HG03025 (cell line): Measurements from ENCODE around the gene OTUD5.

ENCODE experiments used
- ATAC-seq: cut with Tn5 transposase; IDR thresholded peaks from one replicate; pipeline ENCODE4 v1.9.1; 2021; ENCODE audit warnings: mild to moderate bottlenecking, moderate library complexity; ENCODE audit not compliant: unreplicated experiment, low FRiP score

The OTUD5 gene

DNA sequence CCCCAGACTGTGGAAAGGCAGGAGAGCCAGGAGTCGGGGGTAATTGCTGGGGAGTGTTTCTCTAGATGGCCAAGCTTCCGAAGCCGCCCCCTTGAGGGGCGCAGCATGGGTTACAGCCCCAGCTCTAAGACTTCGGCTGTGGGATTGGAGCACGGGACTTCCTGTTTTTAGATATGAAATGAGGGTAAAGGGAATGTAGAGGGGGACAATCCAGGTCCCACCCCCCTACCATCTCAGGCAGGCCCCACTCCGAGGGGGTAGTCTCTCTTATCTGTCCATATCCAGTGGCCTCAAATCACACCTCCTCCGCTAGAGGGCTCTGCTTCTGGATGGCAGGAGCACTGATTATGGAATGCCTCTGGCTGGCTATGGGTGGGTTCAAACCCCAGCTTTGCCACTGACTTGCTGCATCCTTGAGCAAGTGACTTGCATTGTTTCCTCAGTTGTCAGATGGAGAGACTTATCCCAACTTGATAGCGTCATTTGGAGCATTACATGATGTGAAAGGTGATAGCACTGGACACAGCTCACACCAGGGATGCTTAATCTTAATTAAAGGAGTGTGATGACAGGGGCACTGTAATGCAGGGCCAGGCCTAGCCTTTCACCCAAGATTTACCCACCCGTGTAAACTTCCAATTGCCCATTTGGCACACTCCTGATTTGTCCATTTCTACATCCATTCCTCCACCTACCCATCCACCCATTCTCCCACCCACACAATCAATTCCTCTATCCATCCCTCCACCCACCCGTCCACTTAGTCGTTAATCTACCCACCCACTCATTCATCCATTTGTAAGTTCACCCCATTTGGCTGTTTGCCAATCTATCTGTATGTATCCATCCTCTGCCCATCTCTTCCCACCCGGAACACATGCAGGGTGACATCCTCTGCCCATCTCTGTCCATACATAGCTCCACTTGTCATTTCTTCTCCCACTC is 15.1 kb upstream of the OTUD5 start:
- no peak for ATAC-seq

DNA sequence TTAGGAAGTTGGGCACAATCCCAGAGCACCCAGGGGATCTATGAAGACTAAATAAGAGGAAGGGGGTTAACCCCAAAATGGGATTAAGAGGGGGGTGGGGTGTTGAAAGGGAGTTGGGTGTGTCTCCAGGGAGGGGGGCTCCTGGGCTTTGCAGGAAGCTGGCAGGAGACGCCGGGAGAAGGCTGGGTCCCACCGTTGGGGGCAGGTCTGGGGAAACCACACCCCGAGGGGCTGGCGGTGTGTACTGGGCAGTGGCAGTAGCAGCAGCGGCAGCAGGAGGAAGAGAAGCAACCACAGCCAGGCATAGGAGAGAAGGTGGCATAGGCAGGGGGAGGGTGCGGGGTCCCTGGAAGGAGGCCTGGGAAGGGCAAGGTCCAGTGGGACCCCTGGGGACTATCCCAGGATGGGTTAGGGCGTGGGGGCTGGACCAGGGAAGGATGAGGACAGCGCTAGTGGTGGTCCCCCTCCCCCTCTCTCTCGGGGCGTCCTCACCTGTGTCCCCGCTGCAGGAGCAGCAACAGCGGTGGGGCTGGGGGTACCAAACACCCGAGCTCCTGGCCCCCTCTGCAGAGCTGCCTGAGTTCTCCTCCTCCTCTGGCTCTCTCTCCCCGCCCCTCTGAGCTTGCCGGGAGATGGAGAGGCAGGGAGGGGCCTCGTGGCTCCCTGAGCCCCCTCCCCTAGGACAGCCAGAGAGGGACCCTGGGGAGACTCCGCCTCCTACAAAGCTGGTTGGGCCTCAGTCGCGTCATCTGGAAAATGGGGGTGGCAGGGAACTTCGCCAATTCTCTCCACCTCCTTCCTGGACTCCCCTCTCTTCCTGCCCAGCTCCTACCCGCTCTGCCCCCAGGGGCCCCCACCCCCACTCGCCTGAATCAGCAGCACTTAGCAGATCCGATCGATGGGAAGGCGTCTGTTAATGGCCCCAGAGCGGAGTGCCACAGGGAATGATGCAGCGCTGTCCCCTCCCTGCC is 14.1 kb upstream of the OTUD5 start, which contains the start of gene KCND1:
KCND1 (minus strand) TSS at position 596 of the 971 bp plus-strand sequence. CDS start 1,573 bp downstream, outside the sequence.
- no peak for ATAC-seq

DNA sequence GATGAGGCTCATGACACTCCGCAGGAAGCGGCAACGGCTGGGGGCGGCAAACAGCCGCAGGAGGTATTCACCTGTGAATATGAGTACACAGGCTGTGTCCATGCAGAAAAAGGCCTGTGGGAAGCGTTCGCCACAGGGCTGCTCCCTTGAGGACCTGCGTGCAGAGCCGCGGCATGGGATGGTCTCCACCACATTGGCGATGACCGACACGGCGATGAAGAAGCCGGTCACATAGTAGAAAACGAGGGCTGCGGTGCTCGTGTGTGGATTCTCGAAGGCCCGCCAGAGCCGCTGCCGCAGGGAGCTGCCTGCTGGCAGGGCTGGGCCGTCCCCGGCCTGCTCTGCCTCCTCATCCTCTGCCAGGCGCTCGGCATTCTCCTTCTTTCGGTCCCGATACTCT is 12.1 kb upstream of the OTUD5 start:
- ATAC-seq: no peak

DNA sequence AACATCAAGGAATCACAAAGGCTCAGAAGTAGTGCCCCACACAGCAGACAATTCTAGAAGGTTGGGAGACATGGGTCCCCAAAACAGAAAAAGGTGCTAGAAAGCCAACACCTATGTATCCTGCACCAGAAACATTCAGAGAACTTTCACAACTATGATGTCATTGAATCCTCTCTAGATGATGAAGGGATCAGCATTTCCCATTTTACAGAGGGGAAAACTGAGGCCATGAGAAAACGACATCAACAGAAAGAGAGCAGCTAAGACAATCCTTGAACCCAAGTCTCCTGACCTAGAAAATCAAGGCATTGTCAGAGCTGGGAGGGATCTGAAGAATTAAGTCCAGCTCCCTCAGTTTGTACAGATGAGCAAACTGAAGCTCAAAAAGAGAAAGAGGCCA is 11.0 kb upstream of the OTUD5 start:
- ATAC-seq: no peak

DNA sequence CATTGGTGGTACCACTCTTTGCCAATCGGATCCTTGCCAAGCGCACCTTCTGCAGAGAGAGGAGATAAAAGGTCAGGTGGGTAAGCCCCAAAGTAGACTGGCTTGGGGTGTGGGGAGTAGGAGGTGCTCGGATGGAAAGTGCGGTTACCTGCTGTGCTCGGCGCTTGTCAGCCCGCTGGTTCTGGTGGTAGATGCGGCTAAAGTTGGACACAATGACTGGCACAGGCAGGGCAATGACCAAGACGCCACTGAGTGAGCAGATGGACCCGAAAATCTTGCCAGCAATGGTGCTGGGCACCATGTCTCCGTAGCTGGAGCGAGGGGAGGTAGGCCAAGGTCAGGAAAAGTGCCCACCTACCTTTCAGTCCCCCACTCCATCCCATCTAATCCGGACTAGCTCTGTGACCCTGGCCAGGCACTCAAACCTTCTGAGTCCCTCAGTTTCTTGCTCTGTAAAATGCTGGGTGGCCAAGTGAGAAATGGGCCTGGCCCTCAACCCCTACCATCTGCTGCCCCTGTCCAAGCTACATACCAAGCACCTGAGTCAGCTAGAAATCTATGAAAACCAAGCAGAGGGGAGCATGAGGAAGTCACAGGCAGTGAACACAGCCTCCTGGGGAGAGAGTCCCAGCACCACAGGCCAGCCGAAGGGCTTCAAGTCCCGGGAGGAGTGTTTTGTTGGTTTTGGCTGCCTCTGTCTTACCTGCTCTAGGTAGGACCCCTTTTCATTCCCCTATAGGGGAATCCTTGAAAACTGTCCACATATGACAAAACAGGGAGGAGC is 9.6 kb upstream of the OTUD5 start:
- no peak for ATAC-seq

DNA sequence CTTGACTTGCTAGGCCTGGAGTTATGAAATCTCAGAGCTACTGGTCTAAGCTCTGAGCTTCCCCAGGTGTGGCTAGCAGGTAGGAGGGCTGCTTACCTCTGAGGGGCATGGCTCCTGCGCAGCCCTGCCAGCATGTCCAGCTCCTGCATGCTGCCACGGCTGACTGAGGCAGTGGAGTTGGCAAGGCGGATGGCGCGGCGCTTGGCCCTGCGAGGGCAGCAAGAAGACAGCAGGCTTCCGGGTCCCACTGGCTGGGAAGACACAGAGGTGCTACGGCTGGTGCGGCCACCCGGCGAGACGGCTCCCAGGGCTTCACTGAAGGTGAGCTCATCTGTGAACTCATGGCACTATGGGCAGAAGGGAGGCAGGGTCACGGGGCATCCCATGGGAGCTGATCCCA is 8.6 kb upstream of the OTUD5 start:
- no peak for ATAC-seq

DNA sequence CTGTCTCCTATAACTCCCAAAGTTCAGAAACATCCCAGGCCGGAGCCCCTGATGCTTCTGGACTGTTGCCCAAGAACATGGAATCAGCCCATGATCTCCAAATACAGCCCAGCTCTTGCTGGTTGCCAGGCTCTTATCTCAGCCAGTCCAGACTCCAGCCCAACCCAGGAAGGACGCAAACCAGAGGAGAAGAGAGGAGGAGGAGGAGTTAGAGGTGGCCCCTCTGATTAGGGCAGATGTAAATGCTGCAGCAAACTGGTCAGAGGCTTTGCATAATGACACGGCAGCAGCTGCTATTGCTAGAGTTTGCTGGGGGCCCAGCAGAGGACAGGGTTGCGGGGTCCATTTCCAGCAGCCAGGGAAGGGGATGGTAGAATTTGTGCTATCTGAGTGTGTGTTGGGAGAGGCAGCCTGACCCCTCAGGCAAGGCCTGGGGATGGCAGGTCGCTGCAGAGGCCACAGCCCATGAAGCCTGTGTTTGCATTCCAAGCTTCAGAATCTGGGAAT is 4.2 kb upstream of the OTUD5 start:
- ATAC-seq: no peak

DNA sequence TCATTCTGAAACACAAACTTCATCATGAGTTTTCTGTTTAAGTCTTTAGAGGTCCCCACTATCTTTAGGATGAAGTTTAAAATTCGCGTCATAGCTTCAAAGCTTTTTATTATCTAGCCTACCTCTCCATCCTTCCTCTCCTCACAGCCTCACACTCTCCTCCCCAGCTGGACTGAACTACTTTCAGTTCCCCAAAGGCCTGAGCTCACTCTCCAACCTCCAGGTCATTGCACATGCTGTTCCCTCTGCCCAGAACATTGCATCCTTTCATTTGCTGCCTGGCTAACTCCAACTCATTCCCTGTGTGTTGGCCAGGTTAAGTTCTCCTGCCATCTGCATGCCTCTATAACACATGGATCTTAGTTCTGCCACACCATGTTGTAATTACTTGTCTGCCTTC is 2.9 kb upstream of the OTUD5 start:
- no peak for ATAC-seq

DNA sequence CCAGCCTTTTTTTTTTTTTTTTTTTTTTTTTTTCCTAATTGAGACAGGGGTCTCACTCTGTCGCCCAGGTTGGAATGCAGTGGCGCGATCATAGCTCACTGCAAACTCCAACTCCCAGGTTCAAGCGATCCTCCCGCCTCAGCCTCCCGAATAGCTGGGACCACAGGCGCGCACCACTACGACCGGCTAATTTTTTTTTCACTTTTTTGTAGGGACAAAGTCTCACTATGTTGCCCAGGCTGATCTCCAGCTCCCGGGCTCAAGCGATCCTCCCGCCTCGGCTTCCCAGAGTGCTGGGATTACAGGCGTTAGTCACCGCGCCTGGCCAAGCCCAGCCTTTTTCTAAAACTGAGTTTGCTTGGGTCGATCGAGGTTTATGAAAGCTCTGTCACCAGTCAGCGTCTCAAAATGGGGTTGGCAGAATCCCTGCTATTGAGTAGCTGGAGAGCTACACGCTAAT is 1.3 kb upstream of the OTUD5 start:
- ATAC-seq: peak; percentile 2

DNA sequence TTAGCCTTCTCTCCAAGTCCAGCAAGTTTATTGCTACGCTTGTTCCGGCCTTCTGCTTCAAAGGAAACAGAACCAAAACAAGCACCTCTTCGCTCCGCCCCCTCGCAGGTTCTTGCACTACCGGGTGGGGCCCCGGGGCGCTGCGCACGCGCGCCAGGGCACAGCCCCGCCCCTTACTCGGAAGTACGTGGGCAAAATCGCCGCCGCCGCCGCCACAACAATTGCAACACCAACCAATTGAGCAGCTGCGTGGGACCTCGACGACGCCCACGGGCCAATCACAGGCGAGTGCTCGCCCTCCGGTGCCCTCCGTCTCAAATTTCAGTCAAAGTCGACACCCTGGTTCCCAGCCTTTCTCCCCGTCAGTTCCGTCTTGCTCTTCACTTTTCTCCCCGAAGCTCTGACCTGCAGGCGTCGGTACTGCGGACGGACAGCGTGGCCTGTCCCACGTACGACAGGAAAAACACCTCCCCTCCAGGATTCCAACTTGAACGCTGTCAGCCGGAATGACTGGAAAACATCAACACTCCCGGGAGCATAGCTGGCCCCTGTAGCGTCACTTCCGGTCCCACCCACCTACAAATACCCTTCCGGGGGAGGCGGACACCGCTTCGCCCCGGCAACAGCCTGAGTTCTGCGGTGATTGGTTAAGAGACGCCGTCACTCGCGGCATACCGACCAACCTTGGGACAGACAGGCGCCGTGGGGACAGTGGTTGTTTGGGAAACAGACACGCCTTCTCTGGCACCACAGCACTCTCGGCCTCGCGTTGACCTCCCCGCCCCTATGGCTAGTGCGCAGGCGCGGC is 624 bp upstream of the OTUD5 start:
- peak; percentile 73 for ATAC-seq

DNA sequence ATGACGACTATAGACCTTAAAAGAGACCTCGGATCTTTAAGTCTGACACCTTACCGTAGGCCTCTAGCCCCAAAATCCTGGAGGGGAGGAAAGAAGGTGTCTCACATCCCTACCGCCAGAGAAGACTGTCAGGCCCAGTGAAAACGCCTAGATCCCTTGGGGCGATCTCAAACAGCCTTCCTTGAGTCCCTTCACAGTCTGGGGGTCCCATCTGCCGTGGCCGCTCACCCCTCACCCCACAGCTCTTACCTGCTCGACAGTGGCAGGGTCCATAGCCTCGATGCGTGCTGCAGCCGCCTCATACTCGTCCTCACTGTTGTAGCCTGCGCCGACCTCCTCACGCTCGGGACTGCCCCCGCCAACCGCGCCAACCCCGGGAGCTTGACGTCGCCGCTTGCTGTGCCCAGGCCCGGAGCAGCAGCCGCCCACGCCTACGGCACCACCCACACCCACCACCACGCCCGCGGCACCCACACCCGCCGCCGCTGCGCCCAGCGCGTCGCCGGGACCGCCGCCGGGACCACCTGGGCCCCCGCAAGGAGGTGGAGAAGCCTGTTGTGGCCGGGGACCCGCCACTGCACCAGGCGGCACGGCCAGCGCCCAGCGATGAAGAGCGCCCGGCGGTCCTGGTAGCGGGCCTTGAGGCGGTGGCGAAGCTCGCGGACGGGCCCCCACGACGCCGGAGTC is 536 bp downstream of the OTUD5 start:
- peak; percentile 1 for ATAC-seq

DNA sequence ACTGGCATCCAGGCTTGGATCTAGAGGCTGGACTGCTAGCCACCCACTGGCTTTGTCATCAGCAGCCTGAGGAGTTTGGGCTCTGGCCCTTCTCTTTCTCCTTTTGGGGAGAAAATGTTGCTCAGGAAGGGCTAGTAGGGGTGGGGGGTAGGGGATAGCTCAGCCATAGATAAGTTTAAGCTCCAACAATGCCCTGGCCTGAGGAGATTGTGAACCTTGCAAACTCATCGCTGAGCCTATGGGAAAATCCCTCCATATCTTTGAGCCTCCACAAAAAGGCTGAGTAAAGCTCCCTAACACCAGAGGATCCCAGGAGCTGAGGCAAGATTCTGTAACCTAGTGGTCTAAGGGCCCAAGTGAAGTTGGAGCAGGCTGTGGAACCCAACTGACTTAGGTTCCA is 8.8 kb downstream of the OTUD5 start:
- no peak for ATAC-seq

DNA sequence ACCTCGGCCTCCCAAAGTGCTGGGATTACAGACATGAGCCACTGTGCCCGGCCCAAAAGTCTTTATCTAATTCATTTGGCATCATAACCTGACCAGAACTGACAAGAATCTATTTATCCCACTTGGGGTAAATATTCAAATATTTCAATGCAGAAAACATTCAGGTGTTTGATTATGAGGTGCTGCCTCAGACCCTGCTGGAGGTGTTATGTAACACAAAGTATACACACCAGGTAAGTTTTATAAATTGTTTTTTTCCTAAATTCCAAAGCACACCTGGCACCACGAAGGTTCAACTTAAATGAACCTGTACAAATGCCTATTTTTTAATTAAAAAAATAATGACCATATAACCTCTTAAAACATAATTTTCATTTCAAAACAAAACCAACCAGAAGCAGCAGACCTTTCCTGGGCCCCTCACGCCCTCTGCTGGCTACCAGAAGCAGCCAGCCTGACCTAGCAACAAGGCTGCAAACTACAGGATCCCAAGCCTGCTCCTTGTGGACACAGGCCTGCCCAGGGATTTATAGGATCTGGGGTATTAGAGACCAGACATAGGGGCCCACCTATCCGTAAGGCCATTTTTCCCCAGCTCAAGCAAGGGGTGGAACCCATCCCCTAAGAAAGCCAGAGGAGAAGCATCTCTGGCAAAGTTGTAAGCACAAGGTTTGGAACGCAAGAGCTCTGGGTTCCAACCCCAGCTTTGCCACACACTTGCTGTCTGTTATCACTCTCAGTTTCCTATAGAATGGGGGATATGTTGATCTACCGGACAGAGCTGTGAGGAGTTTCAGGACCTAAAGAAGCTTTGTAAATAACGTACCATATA is 11.7 kb downstream of the OTUD5 start:
- ATAC-seq: no peak

DNA sequence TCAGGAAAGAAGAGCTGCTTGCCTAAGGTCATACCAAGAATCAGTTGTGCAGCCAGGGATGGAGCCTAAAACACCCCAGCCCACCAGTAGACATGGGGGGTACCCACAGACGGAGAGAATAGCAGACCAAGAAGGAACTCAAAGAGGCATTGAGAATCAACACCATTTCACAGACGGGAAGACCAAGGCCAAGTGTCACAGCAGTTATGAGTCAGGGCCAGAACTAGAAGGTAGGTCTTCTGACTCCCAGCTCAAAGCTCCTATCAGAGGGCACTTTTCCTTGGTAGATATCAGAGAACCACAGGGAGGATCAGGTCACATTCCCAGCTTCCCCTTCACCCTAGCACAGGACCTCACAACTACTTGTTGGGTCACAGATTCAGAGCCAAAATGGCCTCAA is 14.5 kb downstream of the OTUD5 start:
- no peak for ATAC-seq

DNA sequence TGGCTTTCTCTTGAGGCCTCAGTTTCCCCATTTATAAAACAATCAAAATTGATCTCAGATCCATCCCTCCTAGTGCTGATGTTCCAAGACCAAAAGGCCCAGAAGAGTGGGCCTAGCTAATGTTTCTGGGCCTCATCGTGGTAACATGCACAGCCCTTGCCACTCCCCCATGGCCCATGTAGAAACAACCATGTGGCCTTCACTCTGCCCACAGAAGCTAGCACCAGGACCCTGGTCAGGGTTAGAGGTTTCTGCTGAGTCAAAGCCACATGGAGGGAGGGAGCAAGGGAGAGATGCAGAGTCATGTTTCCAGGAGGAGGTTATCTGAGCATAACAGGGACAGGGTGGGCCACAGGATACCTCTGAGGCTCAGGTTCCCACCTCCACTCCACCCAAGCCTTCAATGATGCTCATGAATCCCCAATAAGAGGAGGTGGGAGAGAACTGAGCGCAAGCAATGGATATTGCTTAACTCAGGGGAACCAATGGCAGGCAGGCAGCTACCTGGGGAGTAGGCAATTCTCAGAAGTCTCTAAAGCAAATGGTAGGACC is 16.9 kb downstream of the OTUD5 start:
- ATAC-seq: no peak

DNA sequence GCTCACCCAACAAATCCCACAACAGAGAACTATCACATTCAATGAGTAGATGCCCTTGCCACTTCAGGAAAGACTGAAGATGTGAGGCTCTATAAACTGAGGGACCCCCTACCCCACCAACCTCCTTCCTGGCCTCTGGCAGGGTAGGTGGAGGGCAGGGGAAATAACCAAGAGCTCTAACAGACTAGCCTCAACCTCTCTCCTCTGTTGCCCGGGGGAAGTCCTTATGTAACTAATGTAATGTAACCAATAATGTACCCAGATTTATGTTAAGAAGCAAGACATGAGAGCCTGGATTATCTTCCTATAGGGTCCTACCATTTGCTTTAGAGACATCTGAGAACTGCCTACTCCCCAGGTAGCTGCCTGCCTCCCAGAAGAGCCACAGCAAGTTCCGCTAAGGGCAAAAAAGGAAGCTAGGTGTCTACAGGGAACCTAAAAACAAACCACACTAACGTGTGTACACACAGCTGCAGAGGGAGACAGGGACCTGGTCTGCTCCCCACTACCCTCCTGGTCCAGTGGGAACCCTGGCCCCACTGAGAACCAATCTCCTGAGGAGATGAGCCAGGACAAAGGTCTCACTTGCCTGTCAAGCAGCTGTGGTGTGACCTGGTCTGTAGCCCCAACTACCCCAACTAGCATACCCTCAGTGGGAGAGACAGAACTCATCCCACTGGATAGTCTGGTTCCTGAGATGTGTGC is 17.7 kb downstream of the OTUD5 start:
- no peak for ATAC-seq
